ENCODE measurements around the gene EMC9.

EMC9 gene

GRCh38 chr14:24129410-24129998, 11.9 kb downstream of the EMC9 start:
- H3K36me3 ChIP-seq (replicated peaks; ENCODE audit: insufficient read depth, low read length) = no peaks in the 10 kb centered on the region
- no peaks in the 10 kb centered on the region for H3F3A ChIP-seq (ENCODE audit: insufficient read depth, low read length)
- no peak overlapping the region for H2AFZ ChIP-seq (ENCODE audit: low read length)
- H3K27ac ChIP-seq (ENCODE audit: low read length) = no peak overlapping the region
- H4K20me1 ChIP-seq (ENCODE audit: insufficient read depth, low read length) = no peaks in the 10 kb centered on the region
- no peaks in the 10 kb centered on the region for H3K9me3 ChIP-seq (replicated peaks; ENCODE audit: insufficient read depth, low read length)
- H3K9ac ChIP-seq (ENCODE audit: low read length) = no peak overlapping the region
- no peaks in the 10 kb centered on the region for H3K79me2 ChIP-seq (ENCODE audit: low read length)
- no peaks in the 10 kb centered on the region for H3K4me1 ChIP-seq (ENCODE audit: low read length)
- no peak for DNase-seq
- TF ChIP-seq EZH2phosphoT487 (IDR thresholded peaks at IDR 0.05; ENCODE audit: low read length) (no peak), EZH2 (optimal IDR thresholded peaks at IDR 0.05; ENCODE audit: low read depth, low read length) (no peak), CTCF (IDR thresholded peaks at IDR 0.05; ENCODE audit: low read length) (no peak)
- H3K4me2 ChIP-seq (ENCODE audit: low read depth, low read length) = no peak overlapping the region
- H3K4me3 ChIP-seq (ENCODE audit: low read length) = no peak overlapping the region
- H3K9me2 ChIP-seq (replicated peaks; ENCODE audit: insufficient read depth, low read length) = no peaks in the 10 kb centered on the region
- H3K27me3 ChIP-seq (replicated peaks; ENCODE audit: insufficient read depth, low read length) = no peaks in the 10 kb centered on the region

DNA sequence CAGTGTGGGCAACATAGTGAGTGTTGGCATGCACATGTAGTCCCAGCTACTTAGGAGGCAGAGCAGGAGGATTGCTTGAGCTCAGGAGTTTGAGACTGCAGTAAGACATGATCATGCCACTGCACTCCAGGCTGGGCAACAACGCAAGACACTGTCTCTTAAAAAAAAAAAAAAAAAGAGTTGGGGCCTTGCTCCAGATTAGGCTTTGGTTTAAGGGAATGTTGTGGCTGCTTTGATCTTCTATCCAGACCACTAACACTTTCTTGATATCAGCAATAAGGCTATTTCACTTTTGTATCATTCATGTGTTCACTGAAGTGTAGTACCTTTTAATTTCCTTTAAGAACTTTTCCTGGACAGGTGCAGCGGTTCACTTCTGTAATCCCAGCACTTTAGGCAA, 13.7 kb downstream of the EMC9 start:
- H3K9ac ChIP-seq (ENCODE audit: low read length) = no peak overlapping the region
- H3K27ac ChIP-seq (ENCODE audit: low read length) = no peak overlapping the region
- no peak overlapping the region for H3K4me2 ChIP-seq (ENCODE audit: low read depth, low read length)
- H3K9me3 ChIP-seq (replicated peaks; ENCODE audit: insufficient read depth, low read length) = no peaks in the 10 kb centered on the region
- H3F3A ChIP-seq (ENCODE audit: insufficient read depth, low read length) = no peaks in the 10 kb centered on the region
- H3K4me1 ChIP-seq (ENCODE audit: low read length) = no peaks in the 10 kb centered on the region
- no peaks in the 10 kb centered on the region for H3K9me2 ChIP-seq (replicated peaks; ENCODE audit: insufficient read depth, low read length)
- H3K4me3 ChIP-seq (ENCODE audit: low read length) = no peak overlapping the region
- H3K79me2 ChIP-seq (ENCODE audit: low read length) = no peaks in the 10 kb centered on the region
- no peak overlapping the region for H2AFZ ChIP-seq (ENCODE audit: low read length)
- TF ChIP-seq EZH2 (optimal IDR thresholded peaks at IDR 0.05; ENCODE audit: low read depth, low read length) (no peak), CTCF (IDR thresholded peaks at IDR 0.05; ENCODE audit: low read length) (no peak), EZH2phosphoT487 (IDR thresholded peaks at IDR 0.05; ENCODE audit: low read length) (no peak)
- no peaks in the 10 kb centered on the region for H4K20me1 ChIP-seq (ENCODE audit: insufficient read depth, low read length)
- no peak for DNase-seq
- H3K27me3 ChIP-seq (replicated peaks; ENCODE audit: insufficient read depth, low read length) = no peaks in the 10 kb centered on the region
- no peaks in the 10 kb centered on the region for H3K36me3 ChIP-seq (replicated peaks; ENCODE audit: insufficient read depth, low read length)

GRCh38 chr14:24126939-24127338, 14.5 kb downstream of the EMC9 start:
- Histone ChIP-seq H3K4me2 (ENCODE audit: low read depth, low read length) (no peak overlapping the region), H3K4me3 (ENCODE audit: low read length) (no peak overlapping the region), H4K20me1 (ENCODE audit: insufficient read depth, low read length) (no peaks in the 10 kb centered on the region)

More at GRCh38 chr14:24126939-24127338, 14.5 kb downstream of the EMC9 start:
- no peaks in the 10 kb centered on the region for H3K4me1 ChIP-seq (ENCODE audit: low read length)
- H3K79me2 ChIP-seq (ENCODE audit: low read length) = no peaks in the 10 kb centered on the region
- no peaks in the 10 kb centered on the region for H3F3A ChIP-seq (ENCODE audit: insufficient read depth, low read length)
- H3K27ac ChIP-seq (ENCODE audit: low read length) = no peak overlapping the region
- H2AFZ ChIP-seq (ENCODE audit: low read length) = no peak overlapping the region
- no peaks in the 10 kb centered on the region for H3K27me3 ChIP-seq (replicated peaks; ENCODE audit: insufficient read depth, low read length)
- H3K9me2 ChIP-seq (replicated peaks; ENCODE audit: insufficient read depth, low read length) = no peaks in the 10 kb centered on the region
- DNase-seq = no peak
- no peak overlapping the region for H3K9ac ChIP-seq (ENCODE audit: low read length)
- H3K9me3 ChIP-seq (replicated peaks; ENCODE audit: insufficient read depth, low read length) = no peaks in the 10 kb centered on the region
- TF ChIP-seq EZH2phosphoT487 (IDR thresholded peaks at IDR 0.05; ENCODE audit: low read length) = no peak
- TF ChIP-seq CTCF (IDR thresholded peaks at IDR 0.05; ENCODE audit: low read length) = no peak
- no peak for TF ChIP-seq EZH2 (optimal IDR thresholded peaks at IDR 0.05; ENCODE audit: low read depth, low read length)
- no peaks in the 10 kb centered on the region for H3K36me3 ChIP-seq (replicated peaks; ENCODE audit: insufficient read depth, low read length)
